SKM-1 (cell line): ENCODE data around the gene LRFN2.

ENCODE experiments used
- DNase-seq: peaks from one replicate; lab custom pipeline; 2025; ENCODE audit not compliant: unreplicated experiment; lab: John Stamatoyannopoulos, UW

The LRFN2 gene

DNA sequence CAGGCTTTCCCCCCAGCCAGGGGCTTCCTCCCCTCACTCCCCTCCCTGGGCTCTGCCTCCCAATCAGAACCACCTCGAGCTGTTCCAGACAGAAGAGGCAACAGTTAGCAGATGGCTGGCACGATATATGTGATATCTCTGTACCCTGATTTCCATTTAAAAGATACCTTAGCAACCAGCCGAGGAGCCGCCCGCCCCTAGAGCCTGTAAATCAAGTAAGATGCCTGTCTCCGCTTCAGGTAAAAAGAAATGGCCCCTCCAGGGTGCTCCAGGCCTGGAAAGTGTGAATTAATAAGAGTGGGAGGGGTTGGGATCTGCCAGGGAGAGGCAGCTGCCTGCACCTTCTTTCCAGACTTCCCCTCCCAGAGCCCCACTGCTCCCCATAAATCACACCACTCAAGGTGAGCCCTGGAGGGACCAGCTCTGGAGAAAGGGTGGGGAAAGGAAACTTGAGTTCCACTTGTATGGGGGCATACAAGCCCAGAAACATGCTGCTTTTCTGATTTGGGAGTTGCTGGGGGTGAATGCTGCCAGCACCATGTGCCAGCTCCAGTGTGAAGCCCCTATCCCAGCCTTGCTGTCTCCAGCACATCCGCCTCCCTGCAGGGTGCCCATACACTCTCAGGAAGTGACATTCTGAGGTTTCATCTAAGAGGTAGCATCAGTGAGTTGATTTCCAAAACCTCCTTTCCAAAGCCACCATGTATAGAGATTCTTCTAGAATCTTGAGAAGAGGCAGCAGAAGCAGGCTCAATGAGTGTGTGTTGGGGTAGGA lies 148.0 kb downstream of the LRFN2 start:
- no peak for DNase-seq

DNA sequence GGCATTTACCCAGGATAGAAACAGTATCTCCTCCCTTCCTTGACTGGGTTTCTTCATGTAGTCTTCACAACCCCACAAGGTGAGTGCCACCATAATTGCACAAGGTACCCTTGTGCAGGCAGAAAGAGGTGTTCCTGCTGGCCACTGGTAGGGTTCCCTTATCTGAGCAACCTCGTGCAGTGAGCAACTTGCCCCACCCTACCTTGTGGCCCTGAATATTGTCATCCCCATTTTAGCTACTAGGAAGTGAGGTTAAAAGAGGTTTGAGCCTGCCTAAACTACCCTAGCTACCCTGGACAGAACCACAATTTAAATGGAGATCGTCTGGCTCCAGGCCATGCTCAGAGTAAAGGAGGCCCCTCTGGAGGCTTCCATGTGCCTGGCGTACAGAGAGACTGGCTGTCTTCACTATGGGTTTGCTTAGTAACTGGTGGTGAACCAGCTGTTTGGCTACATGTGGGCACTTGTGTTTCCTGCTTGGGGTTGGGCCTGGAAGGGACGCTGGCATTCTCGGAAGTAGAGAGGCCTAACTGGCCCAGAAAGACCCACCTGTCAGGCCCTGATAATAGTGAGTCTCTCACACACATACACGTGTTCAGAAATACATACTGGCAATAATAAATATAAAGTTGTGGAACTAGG lies 148.8 kb downstream of the LRFN2 start:
- no peak for DNase-seq

DNA sequence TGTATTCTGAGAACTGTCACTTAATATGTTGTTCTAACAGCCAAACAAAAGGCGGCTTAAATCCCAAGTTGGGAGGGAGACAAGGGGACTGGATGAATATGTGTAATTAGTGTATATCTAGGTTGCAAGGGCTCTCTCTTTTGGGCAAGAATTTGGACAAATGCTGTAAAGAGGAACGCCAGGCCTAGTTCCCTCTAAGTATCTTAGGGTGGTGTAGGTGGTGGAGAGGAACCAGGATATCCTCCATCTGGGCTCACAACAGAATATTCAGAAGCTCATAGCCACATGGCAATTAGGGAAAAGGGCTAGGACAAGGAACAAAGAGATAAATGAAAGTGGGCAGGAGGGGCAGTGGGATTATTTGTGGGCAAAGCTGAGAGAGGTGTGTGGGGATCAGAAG lies 149.5 kb downstream of the LRFN2 start:
- no peak for DNase-seq

DNA sequence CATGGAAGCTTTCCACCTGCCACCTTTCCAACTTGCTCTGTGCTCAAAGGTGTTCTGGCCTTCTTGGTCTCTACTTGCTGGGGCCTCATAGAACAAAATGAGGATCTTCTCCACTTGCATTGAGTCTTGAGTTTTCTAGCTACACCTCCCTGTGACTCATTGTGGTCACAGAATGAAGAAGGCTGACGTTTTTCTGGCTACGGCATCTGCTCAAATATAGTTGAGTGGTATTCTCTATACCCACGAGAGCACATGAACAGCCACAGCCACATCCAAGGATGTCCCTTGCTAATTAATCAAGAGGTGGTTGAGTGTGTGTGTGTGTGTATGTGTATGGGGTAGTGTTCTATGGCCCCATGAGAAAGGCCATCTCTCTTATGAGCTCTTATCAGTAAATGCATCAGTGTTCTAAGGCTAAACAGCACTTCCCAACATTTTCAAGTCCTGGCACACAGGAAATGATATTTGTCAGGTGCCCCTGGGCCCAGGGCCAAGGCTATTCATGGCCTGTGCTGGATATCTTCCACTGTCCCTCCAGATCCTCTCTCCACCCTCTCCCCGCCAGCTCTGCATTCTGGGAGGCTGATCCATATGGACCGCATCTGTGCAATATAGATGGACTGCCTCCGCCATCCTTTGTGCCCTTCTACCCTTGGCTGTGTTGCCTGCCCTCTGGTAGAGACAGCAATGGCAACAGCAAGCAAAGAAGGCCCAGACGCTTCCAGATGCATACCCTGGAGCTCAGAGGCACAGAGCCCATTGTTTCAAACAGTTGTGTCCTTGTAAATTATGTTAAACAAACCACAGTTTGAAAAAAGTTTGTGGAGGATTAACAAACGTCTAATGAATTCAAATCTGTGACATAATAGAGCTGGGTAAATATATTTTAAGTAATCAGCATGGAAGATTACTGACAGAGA lies 150.2 kb downstream of the LRFN2 start:
- DNase-seq = no peak

DNA sequence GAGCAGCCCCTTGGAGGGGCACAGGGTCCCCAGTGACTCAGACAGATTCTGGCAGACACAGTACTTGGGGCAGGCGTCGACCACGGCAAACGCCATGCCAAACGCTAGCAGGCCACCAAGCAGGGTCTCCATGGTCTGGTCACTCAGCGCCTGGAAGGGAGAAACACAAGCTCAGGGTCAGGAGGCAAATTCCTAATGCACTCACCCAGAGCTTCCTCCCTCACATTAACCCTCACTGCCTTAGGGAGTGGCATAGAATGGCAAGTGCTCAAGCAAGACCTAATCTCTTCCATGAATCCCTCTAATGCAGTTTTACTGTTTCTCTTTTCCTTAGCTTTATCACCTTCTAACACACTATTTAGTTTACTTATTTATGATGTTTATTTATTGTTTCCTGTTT lies 154.2 kb downstream of the LRFN2 start:
- no peak for DNase-seq

DNA sequence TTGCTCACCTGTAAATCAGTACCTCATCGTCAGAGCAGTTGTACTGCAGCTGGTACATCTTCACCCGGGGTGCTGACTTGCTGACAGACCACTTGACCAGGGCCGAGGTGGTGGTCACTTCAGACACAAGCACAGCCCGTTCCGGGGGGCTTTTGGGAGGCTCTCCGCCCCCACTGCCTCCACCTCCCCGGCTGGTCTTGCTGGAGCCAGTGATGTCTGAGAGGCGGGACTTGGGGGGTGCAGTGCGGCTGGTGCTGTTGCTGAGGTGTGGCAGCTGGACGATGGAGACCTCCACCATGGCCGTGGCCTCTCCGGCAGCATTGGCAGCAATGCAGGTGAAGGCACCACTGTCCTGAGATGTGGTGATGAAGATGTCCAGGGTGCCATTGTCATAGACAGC lies 155.5 kb downstream of the LRFN2 start:
- DNase-seq = no peak

DNA sequence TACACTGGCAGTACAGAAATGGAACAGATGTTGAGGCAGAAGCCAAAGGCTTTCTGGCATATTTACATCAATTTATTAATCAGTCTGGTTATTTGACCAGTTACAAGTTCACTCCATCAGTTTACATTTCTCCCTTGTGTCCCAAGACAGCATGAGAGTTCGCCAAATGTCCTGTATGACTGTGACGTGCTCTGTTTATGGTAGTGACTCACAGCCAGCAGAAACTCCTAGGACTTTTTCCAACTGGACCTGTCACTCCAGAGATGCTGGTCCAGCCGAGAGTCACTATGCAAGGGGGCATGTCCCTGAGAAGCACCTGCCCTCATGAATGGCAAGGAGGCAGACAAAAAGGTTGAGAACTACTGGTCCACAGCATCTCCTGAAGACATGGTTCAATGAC lies 160.0 kb downstream of the LRFN2 start:
- DNase-seq = no peak

DNA sequence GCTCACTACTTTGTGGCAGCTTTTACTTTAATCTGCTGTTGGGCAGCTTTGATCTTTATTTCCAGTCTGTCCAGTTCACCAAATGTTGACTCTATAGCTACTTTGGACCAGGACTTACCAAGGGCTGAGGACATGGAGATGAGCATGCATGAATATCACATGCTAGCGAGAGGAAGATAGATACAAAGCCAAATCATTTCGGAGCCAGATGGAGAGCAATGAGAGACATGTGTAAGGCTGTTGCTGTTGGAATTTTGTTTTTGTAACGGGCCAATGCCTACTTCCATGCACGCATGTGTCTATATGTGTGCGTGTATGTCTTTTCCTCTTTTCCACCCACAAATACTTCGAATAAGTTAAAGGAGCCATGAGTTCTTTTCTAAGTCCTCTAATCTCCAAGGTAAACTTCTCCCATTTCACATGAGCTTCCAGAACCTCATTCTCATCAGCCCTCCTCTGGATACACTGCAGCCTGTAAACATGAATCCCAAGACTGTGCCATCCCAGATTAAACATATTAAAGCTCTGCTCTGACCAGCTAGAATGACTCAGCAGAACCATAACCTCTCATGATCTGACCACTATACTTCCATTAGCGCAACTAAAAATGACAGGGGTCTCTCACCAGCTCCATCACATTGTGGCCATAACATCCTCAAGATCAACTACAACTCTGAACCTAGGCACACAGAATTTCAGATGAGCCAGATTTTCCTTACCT lies 160.7 kb downstream of the LRFN2 start:
- DNase-seq = no peak

DNA sequence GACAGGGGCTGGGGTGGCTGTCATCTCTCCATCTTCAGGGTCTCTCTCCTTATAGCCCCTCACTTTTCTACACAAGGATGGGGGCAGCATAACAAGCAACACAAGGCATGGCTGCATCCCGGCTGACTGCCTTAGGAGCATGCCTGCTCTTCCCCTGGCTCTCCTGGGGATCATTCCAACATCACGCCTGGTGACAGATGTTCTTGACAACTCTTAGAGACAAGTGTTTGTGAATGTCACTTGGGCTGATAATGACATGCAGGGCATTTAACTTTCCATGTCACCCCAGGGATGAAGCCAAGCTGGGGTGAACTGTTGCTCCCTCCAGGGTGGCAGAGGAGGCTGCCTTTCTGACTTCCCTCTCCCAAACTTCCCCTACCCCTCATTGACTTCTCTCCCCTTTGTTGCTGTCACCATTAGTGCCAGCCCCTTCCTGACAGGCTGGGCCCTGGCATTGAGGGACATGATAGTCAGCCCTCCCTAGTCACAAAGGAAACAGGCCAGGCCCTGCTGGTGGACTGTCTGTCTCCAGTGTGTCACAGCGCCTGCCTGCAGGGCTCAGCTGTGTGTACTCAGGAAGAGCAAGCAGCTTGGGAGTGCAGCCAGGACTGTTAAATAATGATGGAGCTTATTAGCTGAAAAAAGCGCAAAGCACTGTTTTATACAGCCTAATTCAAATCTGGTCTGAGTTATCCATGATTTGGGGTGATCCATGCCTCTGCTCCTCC lies 161.8 kb downstream of the LRFN2 start:
- DNase-seq = no peak

DNA sequence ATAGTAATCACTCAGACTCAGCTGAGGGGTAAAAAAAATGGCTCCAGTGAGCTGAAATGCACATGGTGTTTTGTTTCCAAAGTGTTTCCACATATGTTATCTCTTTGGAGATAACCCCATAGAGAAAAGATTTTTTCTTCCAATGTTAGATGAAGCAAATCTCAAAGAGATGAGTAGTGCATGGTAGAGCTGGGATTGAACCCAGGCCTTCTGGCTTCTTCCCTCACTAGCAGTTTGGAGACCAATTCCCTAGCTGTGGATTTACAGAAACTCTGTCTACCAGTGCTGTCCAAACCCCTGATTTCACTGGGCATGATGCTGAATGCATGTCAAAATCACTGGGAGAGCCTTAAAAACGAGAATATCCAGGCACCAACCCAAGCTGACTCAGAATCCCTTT lies 165.1 kb downstream of the LRFN2 start:
- no peak for DNase-seq

DNA sequence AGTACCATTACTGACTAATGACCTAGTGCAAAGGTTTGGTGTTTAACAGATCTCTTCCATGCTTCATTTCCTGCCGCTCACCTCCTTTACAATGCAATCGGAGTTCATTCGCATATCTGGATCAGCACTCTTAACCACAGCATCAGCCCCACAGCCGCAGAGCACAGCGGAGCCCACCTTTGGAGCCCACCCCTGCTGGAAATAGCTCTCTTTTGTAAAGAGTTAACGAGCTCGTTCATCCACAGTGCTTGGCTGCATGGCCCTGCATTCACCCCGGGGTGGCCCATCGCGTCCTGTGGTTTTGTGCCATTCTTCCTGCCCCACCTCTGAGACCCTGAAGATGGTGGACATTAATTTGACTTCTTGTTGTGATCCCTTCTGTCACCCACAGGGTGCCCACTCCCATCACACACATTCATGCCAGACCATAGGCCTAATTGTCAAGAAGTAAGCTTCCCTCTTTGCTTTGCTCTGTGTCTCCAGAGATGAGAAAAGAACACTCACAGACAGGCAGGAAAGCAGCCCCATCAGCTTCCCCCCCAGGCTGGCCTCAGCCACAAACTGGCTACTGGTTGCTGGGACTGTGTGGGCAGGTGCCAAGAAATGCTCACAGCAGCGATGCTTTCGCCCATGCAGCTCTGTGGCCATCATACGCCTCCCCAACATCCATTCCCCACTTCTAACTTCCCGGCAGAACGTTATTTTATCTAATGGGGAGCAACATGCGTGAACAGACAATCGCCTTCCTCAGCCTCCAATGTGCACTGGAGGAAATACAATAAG lies 167.0 kb downstream of the LRFN2 start:
- no peak for DNase-seq

DNA sequence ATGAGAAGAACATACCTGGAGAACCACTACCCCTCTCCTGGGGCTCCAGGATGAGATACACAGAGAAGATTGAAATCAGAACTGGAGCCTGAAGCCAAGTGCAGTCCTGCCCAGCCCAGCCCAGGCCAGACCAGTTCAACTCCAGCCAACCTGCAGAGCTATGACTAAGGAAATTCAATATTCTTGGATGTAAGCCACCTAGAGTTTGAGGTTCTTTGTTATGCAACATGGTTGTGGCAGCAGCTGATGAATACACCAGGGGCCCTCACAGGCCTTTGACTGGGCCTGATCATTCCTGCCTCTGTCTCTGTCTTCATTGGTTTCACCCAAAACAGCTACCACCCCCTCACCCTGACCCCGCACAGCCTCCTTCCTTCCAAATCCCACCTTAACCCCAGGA lies 167.8 kb downstream of the LRFN2 start:
- DNase-seq = no peak

DNA sequence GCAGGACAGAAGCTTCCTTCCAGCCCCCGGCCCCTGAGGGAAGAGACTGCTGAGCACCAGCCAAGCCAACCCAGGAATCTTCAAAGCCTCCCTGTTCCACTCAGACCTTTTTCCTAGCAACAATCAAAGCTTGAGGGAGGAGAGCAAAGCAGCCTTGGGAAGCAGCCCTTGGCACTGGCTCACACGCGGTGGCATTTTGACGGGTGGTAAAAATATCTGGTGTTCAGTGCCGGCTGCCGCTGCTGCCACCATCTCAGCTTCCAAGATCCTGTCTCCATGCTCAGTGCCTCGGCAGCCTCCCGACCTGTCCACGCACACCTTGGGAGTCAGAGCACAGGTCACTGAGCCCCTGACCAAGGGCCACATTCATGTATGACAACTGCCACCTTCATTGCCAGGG lies 170.1 kb downstream of the LRFN2 start:
- no peak for DNase-seq

DNA sequence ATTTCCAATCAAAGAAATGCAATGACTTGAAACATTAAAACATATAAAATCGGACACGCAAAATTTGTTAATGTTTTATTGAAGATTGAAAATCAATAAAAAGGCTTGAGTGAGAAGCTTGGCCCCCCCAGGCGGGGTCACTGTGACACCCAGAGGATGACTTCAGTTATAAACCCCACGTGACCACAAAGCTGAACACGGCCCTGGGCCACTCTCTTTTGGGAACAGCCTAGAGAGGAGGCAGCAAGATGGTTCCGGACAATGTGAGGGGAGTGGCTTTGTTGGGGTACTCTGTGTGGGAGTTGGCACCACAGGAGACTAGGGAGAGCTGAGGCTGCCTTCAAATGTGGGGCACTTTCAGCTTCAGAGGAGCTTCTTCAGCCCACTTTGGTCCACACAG lies 172.5 kb downstream of the LRFN2 start:
- DNase-seq = no peak

DNA sequence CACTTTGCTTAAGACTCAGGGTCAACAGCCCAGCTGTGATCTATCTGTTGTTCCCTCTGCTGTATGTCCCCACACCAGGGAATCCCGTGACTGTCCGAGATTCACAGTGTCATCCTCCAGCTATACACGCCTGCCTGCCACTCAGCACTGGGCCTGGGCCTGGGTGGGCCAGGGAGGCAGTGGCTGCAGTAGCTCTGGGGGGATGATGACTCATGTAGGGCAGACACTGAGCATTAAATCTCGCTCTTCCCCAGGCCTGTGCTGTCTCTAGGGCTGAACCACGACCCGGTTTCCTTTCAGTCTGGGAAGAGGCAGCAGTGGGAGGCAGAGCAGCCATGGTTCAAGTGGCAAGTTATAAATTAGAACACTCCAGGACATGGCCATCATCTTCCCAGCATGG lies 173.9 kb downstream of the LRFN2 start:
- DNase-seq = no peak

DNA sequence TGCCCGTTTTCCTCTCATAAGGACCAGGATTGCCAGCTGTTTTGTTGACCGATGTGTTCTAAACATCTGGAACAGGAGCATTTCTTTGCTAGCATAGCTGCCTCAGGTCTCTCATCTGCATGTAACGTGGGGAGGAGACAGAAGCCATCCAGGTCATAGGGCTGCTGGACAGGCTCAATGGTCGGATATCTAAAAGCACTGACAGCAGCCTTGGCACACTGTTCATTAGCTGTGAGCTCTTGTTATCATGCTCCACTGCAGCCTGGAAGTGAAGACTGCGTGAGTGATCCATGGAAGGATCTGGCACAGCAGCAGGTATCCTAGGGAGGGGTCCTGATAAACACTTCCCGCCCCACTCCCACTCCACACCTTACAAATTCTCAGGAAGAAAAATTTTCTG lies 175.3 kb downstream of the LRFN2 start:
- DNase-seq = no peak

DNA sequence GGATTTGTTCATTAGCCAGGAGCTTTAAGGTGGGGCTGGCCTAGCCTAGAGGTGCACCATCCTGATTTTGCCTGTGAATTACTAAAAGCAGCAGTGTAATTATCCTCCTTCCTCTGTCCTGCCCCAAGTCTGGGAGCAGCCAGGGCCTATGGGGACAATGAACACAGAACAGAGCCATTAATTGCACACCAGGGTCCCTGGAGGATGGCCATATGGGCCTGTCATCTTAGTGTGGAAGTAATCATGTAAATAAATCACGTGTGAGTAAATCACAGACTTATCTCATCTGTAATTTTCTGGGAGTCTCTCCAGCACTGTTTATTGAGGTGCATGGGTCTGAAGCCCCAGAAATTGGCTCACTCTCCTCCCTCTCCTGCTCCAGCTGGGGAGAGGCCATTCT lies 176.3 kb downstream of the LRFN2 start:
- DNase-seq = no peak

DNA sequence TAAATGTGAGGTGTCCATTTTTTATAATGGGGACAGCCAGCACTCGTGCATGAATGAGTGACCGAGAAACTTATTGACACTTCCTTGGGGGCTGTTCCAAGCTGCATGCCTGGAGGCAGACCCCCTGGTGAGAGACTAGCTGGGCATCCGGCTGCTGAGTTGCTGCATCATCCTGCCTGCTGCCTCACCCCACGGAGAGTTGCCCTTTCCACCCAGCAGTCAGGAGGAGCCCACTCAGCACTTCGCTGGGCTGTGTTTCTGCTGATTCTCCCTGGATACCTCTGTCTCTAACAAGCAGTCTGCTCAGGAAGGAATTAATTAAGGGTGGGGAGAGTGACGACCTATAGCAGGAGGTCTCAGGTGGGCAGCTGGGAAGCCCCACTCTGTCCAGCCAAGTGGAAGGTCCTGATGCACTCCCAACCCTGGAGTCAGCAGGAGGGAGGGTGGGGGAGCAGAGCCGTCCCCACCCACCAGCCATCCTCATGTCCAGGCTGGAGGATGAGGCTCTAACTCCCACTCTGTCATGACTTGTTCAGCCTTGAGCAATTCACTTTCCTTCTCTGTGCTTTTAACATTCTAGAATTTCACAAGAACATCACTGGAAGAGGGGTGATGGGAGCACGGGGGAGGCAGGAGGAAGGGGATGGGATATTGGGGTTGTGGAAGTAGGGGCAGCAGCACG lies 177.3 kb downstream of the LRFN2 start:
- no peak for DNase-seq
